Left ventricle myocardium superior (tissue), 1 donor: ENCODE results near the gene NPPC. TPM values are rescaled to one million over a fixed set of nuclear protein-coding genes. Genes with fewer than 3 reads are reported as not detected.

Experiments
- ATAC-seq: fragments of 200-7000 bp; cut with Tn5 transposase; one replicate; pipeline ENCODE4 v1.9.1; 2020; ENCODE audit warnings: mild to moderate bottlenecking, moderate library complexity
- DNase-seq: peaks from one replicate; pipeline ENCODE4 v3.0.0-alpha.2; 2020
- intact Hi-C: fragments of 100-400 bp; cut with micrococcal nuclease; formaldehyde crosslinking; loops from one replicate; pipeline ENCODE4 v1.11.0; 2022
- total RNA-seq: library from RNA; stranded (reverse); fragmentation: NEBNext Ultra II Directional; extraction: Animal tissue kit (Norgen Biotek cat#: 25700); gene quantifications from one replicate; pipeline ENCODE4 v1.2.1, GENCODE V29; 2021
- donor health status: DM: no; HTN: yes; CAD: no; lungs with severe emphysema.

Gene NPPC
- total RNA-seq, 1 donor from 2014 or later: 7.2 TPM

GRCh38 chr2:231937057-231937456 is 10.9 kb upstream of the NPPC start:
- DNase-seq: no peak
- intact Hi-C loops: no loop called here
- no peak for ATAC-seq

DNA sequence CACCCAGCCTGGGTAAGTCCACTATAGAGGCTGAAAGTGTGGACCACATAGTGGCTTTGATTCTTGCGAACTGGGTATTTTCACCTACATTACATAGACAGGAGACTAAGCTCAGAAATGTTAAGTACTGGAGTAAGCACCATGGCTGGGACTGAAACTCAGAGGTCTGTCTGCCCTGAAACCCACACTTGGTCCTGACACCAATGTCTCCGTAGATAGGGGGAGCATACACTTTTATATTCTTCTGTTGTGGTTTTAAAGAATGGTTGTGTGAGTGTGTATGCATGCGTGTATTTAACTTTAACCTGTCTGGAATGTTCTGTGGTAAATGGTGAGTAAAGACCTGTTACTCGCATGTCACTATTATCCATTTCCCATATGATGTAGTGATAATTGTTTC is 10.3 kb upstream of the NPPC start:
- no peak for ATAC-seq
- intact Hi-C loops: no loop called here
- no peak for DNase-seq

DNA sequence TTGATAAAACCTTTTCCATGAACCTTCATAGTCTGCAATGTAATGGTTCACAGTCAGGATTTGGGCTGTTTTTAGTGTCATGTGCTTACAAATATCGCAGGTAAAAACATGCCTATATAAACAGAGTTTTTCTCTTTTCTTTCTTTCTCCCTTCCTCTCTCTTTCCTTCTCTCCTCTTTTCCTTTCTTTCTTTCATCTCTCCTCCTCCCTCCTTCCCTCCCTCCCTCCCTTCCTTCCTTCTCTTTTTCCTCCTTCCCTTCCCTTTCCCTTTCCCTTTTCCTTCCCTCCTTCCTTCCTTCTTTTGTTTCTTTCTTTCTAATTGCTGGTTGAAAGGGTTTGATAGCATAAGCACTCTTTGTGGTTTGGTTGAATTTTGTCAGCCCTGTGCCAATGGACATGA is 9.6 kb upstream of the NPPC start:
- ATAC-seq: no peak
- intact Hi-C loops: no loop called here
- no peak for DNase-seq

DNA sequence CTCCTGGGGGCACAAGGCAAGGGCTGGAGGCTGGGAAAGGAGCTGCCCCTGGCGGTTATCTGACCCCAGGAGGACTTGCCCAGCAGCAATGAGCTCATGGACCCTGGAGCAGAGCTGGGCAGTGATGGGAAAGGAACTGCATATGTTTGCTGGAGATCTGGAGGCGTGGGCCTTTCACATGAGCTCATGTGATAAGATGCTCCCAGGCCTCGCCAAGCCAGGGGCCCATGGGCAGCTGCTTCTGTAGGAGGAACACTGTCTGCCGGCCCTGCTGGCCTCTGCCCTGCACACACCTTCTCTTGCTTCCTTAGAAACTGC is 9.0 kb upstream of the NPPC start:
- peak; percentile 61 for DNase-seq
- intact Hi-C loops: no loop called here
- peak; percentile 1 for ATAC-seq

- DNase-seq (no peak), ATAC-seq (peak; percentile 3)
- intact Hi-C loops: no loop called here
These were observed 8.4 kb upstream of the NPPC start for GRCh38 chr2:231934441-231935206.

- peak; percentile 83 for DNase-seq
- peak; percentile 36 for ATAC-seq
- intact Hi-C loops: no loop called here
These were observed 7.8 kb upstream of the NPPC start for GRCh38 chr2:231933916-231934401.

GRCh38 chr2:231932985-231933915 is 7.1 kb upstream of the NPPC start:
- ATAC-seq: no peak
- intact Hi-C loops: no loop called here
- no peak for DNase-seq

DNA sequence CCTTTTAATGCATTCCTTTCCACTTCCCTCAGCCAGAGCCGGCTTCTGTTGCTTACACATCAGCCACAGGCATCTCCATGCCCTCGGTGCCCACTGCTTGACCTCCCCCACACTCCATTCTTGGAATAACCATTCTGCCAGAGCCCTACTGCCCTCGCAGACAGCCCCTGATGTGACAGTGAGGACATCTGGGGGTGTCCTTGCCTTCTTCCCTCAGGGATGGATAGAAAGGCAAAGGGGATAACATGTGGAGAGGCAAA is 6.4 kb upstream of the NPPC start:
- no peak for ATAC-seq
- DNase-seq: no peak
- intact Hi-C loops: no loop called here

GRCh38 chr2:231931481-231931915 is 5.3 kb upstream of the NPPC start:
- DNase-seq (peak; percentile 62), ATAC-seq (peak; percentile 55)
- intact Hi-C loops: no loop called here

DNA sequence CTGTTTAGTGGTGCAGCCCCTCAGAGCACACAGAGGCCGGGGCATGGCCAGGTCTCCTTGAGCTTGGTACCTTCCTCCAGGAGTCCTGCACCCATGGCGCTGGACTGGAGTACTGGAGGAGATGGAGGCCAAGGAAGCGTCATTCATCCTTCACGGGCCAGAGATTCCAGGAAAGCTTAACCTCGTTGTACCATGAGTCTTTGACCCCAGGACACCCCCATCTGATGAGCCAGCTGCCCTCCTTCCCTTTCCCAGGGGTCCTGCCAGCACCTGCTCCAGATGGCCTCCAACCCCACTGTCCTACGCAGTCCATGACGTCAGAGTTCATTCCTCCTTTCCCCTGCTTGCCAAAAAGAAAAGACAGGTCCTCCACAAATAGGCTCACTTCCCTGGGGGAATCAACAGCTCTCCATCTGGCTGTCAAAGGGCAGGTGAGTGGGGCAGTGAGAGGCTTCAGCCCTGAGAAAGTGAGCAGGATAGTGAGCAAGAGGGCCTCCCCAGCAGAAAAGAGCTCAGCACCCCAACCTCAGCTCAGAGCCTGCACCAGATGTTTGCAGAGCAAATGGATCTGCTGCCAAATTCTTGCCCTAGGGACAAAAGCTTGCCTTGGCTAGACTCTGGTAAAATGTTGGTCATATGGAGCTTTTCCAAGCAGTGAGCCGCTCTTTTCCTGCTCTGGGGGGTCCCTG is 4.5 kb upstream of the NPPC start:
- intact Hi-C loops: no loop called here
- ATAC-seq (peak; percentile 66), DNase-seq (peak; percentile 75)

GRCh38 chr2:231929961-231930592 is 3.9 kb upstream of the NPPC start:
- DNase-seq: peak; percentile 86
- ATAC-seq: peak; percentile 46
- intact Hi-C loops: loop anchor here (10.0 kb wide), 2 partner anchors 215 to 395 kb away; no protein-coding TSS in a partner anchor

- no peak for DNase-seq
- intact Hi-C loops: loop anchor here (10.0 kb wide), 2 partner anchors 216 to 396 kb away; no protein-coding TSS in a partner anchor
These were observed 2.9 kb upstream of the NPPC start for GRCh38 chr2:231928901-231929725.

DNA sequence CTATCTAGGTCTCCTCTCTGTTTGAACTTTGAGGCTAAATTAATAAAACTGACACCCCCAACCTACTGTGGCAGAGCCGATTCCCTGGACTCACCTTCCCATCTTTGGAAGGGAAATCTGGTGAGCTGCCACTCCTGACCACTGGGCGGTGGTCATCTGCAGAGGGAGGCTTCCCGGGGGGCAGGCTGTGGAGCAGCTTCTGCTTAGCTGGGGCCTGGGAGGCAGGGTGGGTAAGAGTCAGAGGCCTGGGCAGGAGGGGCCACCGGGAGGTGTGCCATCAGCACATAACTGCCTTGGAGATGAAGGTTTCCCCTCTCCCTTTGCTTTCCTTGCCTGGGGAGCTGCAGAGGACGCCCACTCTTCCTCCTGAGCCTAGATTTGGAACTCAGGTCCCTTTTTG is 2.3 kb upstream of the NPPC start:
- no peak for ATAC-seq
- intact Hi-C loops: loop anchor here (10.0 kb wide), 2 partner anchors 216 to 396 kb away; no protein-coding TSS in a partner anchor
- DNase-seq: no peak

More at GRCh38 chr2:231928901-231929725, 2.9 kb upstream of the NPPC start:
- no peak for ATAC-seq

GRCh38 chr2:231927566-231927890 is 1.3 kb upstream of the NPPC start:
- ATAC-seq: no peak
- intact Hi-C loops: loop anchor here (10.0 kb wide), 2 partner anchors 217 to 397 kb away; no protein-coding TSS in a partner anchor
- no peak for DNase-seq

DNA sequence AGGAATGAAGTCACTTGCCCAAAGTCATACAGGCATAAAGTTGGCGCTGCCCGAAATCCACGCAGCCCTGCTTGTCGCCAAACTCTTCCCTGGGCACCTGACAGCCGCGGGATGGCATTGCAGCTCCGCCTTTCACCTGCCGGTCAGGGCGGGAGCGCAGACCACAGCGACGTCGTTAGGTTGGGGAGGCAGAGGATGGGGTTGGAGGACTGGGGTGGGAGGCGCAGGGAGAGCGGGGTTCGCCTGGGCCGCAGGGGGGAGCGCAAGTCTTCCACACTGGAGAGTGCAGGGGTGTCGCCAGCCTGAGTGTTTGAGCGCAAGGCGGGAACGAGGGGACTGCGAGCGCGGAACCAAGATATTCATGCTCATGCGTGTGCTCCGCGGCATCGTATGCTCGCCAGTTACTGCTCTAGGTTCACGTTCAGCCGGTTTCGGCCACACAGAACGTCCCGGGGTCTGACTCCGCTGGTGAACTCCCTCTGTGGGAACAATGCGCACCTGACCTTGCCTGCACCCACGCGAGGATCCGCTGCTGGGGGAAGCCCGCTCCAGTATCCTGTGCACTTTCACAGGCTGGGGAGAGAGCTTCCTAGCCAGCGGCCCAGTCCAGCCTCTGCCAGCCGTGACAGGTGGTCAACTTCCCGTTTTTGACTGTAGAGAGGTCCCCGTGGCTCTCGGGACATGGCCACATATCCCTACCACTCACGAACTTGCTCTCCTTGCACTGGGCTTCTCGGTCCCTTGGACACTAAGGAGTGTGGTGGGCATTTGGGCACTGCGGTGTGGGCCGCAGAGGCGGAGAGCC is 767 bp upstream of the NPPC start:
- intact Hi-C loops: loop anchor here (10.0 kb wide), 2 partner anchors 218 to 398 kb away; no protein-coding TSS in a partner anchor
- ATAC-seq: no peak
- DNase-seq: peak; percentile 46

GRCh38 chr2:231925303-231926179 is 655 bp downstream of the NPPC start:
- DNase-seq: peak; percentile 93
- ATAC-seq: peak; percentile 87
- intact Hi-C loops: loop anchor here (10.0 kb wide), 2 partner anchors 219 to 399 kb away; no protein-coding TSS in a partner anchor
